SKM-1 (cell line): ENCODE data around the gene KDM4F.
A peak's percentile ranks its signal among the peaks of the same experiment; 100 is the strongest.

Source experiments
- DNase-seq: peaks from one replicate; lab custom pipeline; 2025; ENCODE audit not compliant: unreplicated experiment; lab: John Stamatoyannopoulos, UW

Gene KDM4F

GRCh38 chr11:95059046-95059445 lies 9.8 kb downstream of the KDM4F start:
- DNase-seq, result no peak

GRCh38 chr11:95065336-95065735 lies 16.1 kb downstream of the KDM4F start:
- no peak for DNase-seq

GRCh38 chr11:95066716-95067038 lies 17.5 kb downstream of the KDM4F start, which contains the start of gene SRSF8:
SRSF8 (plus strand) TSS chr11:95066919; CDS start chr11:95067227, 308 bp downstream.
- no peak for DNase-seq

GRCh38 chr11:95067039-95067840 lies 18.0 kb downstream of the KDM4F start:
- DNase-seq, result peak; percentile 32

- peak; percentile 48 for DNase-seq
Measured at GRCh38 chr11:95067841-95068219, 18.6 kb downstream of the KDM4F start.

GRCh38 chr11:95068549-95068948 lies 19.3 kb downstream of the KDM4F start:
- DNase-seq, result peak; percentile 75

- DNase-seq, result no peak
Measured at GRCh38 chr11:95070471-95070870, 21.2 kb downstream of the KDM4F start.

GRCh38 chr11:95072948-95073347 lies 23.7 kb downstream of the KDM4F start:
- no peak for DNase-seq

GRCh38 chr11:95074792-95075563 lies 25.8 kb downstream of the KDM4F start:
- DNase-seq, result no peak

- peak; percentile 52 for DNase-seq
Measured at GRCh38 chr11:95076416-95076815, 27.2 kb downstream of the KDM4F start.

GRCh38 chr11:95076981-95077380 lies 27.8 kb downstream of the KDM4F start:
- DNase-seq, result no peak

GRCh38 chr11:95078526-95078925 lies 29.3 kb downstream of the KDM4F start:
- DNase-seq, result no peak

- no peak for DNase-seq
Measured at GRCh38 chr11:95081010-95081409, 31.8 kb downstream of the KDM4F start.

- DNase-seq, result no peak
Measured at GRCh38 chr11:95081412-95081811, 32.2 kb downstream of the KDM4F start.

GRCh38 chr11:95082576-95083001 lies 33.4 kb downstream of the KDM4F start:
- no peak for DNase-seq

GRCh38 chr11:95084509-95084908 lies 35.3 kb downstream of the KDM4F start:
- no peak for DNase-seq

GRCh38 chr11:95085117-95085816 lies 36.0 kb downstream of the KDM4F start:
- no peak for DNase-seq

- no peak for DNase-seq
Measured at GRCh38 chr11:95086151-95086550, 36.9 kb downstream of the KDM4F start.

GRCh38 chr11:95086836-95087570 lies 37.8 kb downstream of the KDM4F start:
- no peak for DNase-seq

- no peak for DNase-seq
Measured at GRCh38 chr11:95088946-95089619, 39.9 kb downstream of the KDM4F start.
